Spleen (tissue), 7 donors: Measurements from ENCODE around the gene PPP4R3A.

ENCODE experiments used
- POLR2AphosphoS5 ChIP-seq, 3 donors: sonication (generic); formaldehyde crosslinking; IDR thresholded peaks; one replicate each; pipeline ENCODE4 v1.5.1; 2017; ENCODE audit warnings: antibody characterized with exemption in 3 of 3
- TF ChIP-seq, protein P1 (sequence below), 11 experiments: fragments of 200-600 bp in 7 of 11; fragments of 450-650 bp in 4 of 11; sonication (generic) in 4 of 11; IDR thresholded peaks in 8 of 11; conservative IDR thresholded peaks in 3 of 11; 1 replicate in 7 of 11; 2 replicates in 4 of 11; pipeline versions ENCODE4 v1.4.0 to v1.8.0; 2016 to 2021; ENCODE audit warnings: antibody characterized with exemption in 11 of 11, inconsistent platforms in 4 of 11, mild to moderate bottlenecking in 1 of 11
- donor health status: DM: no; HTN: no; CAD: no; lungs with moderate emphysema.
- donor health status: DM: no; HTN: no; CAD: no.
- donor health status: DM: no; HTN: no; CAD: no.

DNA sequence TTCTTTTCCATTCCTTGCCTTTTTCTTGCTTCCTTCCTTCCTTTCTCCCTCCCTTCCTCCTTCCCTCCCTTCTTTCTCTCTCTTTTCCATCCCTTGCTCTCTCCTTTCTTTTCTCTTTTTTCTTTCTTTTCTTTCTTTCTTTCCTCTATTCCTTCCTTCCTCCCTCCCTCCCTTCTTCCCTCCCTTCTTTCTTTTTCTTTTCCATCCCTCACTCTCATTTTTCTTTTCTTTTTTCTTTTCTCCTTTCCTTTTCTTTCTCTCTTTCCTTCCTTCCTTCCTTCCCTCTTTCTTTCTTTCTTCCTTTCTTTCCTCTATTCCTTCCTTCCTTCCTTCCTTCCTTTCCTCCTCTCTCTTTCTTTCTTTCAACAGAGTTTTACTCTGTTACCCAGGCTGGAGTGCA, 35.1 kb upstream of the PPP4R3A start:
- TF ChIP-seq, protein P1, sequence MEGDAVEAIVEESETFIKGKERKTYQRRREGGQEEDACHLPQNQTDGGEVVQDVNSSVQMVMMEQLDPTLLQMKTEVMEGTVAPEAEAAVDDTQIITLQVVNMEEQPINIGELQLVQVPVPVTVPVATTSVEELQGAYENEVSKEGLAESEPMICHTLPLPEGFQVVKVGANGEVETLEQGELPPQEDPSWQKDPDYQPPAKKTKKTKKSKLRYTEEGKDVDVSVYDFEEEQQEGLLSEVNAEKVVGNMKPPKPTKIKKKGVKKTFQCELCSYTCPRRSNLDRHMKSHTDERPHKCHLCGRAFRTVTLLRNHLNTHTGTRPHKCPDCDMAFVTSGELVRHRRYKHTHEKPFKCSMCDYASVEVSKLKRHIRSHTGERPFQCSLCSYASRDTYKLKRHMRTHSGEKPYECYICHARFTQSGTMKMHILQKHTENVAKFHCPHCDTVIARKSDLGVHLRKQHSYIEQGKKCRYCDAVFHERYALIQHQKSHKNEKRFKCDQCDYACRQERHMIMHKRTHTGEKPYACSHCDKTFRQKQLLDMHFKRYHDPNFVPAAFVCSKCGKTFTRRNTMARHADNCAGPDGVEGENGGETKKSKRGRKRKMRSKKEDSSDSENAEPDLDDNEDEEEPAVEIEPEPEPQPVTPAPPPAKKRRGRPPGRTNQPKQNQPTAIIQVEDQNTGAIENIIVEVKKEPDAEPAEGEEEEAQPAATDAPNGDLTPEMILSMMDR (IDR thresholded peaks at IDR 0.05 in 8 of 11, conservative IDR thresholded peaks at IDR 0.05 in 3 of 11), result no peak
- no peak for TF ChIP-seq POLR2AphosphoS5 (IDR thresholded peaks at IDR 0.05)
